ENCODE data around the gene TCERG1L. TPM values are rescaled to one million over a fixed set of nuclear protein-coding genes. Genes with fewer than 3 reads are reported as not detected.

Gene TCERG1L
- total RNA-seq, 1 experiment from 2014 or later: not detected

GRCh38 chr10:131216681-131217230 lies 94.8 kb downstream of the TCERG1L start:
- no peak overlapping the region for H3K4me2 ChIP-seq
- no peaks in the 10 kb centered on the region for H3K9me3 ChIP-seq (ENCODE audit: insufficient read depth, low read depth)
- no peaks in the 10 kb centered on the region for H3K4me1 ChIP-seq (replicated peaks; ENCODE audit: insufficient read depth)
- peaks cover 52% of the 10 kb centered on the region for H3K27me3 ChIP-seq (ENCODE audit: insufficient read depth, low read depth)
- H3K27ac ChIP-seq: no peak overlapping the region
- POLR2A ChIA-PET (ENCODE audit: unreplicated experiment): no interaction called here
- no peaks in the 10 kb centered on the region for H3K9me2 ChIP-seq (ENCODE audit: insufficient read depth)
- no peaks in the 10 kb centered on the region for H3F3A ChIP-seq (ENCODE audit: insufficient read depth, low read depth)
- intact Hi-C loops (cut with micrococcal nuclease; ENCODE audit: unreplicated experiment): no loop called here
- H2AFZ ChIP-seq: no peak overlapping the region
- no TSS peak for BruUV-seq (replicated peaks)
- TF ChIP-seq CTCF (conservative IDR thresholded peaks at IDR 0.05) (no peak), EZH2 (IDR thresholded peaks at IDR 0.05; ENCODE audit: low read depth) (no peak)
- no peaks in the 10 kb centered on the region for H3K79me2 ChIP-seq (ENCODE audit: low read depth)
- H4K20me1 ChIP-seq (ENCODE audit: insufficient read depth): no peaks in the 10 kb centered on the region
- H3K36me3 ChIP-seq (ENCODE audit: low read depth): no peaks in the 10 kb centered on the region
- CTCF ChIA-PET: no interaction called here
- H3K4me3 ChIP-seq: no peak overlapping the region
- no peak for DNase-seq

- Histone ChIP-seq H3K4me1 (replicated peaks; ENCODE audit: insufficient read depth) (no peaks in the 10 kb centered on the region), H3K27me3 (ENCODE audit: insufficient read depth, low read depth) (peaks cover 53% of the 10 kb centered on the region), H3K9me2 (ENCODE audit: insufficient read depth) (no peaks in the 10 kb centered on the region), H2AFZ (no peak overlapping the region), H3K4me3 (no peak overlapping the region), H3F3A (ENCODE audit: insufficient read depth, low read depth) (no peaks in the 10 kb centered on the region), H3K27ac (no peak overlapping the region), H3K36me3 (ENCODE audit: low read depth) (no peaks in the 10 kb centered on the region), H3K9me3 (ENCODE audit: insufficient read depth, low read depth) (no peaks in the 10 kb centered on the region), H4K20me1 (ENCODE audit: insufficient read depth) (no peaks in the 10 kb centered on the region), H3K4me2 (no peak overlapping the region), H3K79me2 (ENCODE audit: low read depth) (no peaks in the 10 kb centered on the region)
- ChIA-PET POLR2A (ENCODE audit: unreplicated experiment) (no interaction called here), CTCF (no interaction called here)
- TF ChIP-seq CTCF (conservative IDR thresholded peaks at IDR 0.05): no peak
- TF ChIP-seq EZH2 (IDR thresholded peaks at IDR 0.05; ENCODE audit: low read depth): no peak
- DNase-seq: no peak
- intact Hi-C loops (cut with micrococcal nuclease; ENCODE audit: unreplicated experiment): no loop called here
- BruUV-seq (replicated peaks): no TSS peak
Observed at GRCh38 chr10:131215776-131216175, 95.7 kb downstream of the TCERG1L start.

GRCh38 chr10:131214521-131215244 lies 96.8 kb downstream of the TCERG1L start:
- no peak overlapping the region for H3K27ac ChIP-seq
- no TSS peak for BruUV-seq (replicated peaks)

More at GRCh38 chr10:131214521-131215244, 96.8 kb downstream of the TCERG1L start:
- no peaks in the 10 kb centered on the region for H3K79me2 ChIP-seq (ENCODE audit: low read depth)
- H3F3A ChIP-seq (ENCODE audit: insufficient read depth, low read depth): no peaks in the 10 kb centered on the region
- no peaks in the 10 kb centered on the region for H4K20me1 ChIP-seq (ENCODE audit: insufficient read depth)
- H3K36me3 ChIP-seq (ENCODE audit: low read depth): no peaks in the 10 kb centered on the region
- ChIA-PET POLR2A (ENCODE audit: unreplicated experiment) (no interaction called here), CTCF (no interaction called here)
- H3K4me2 ChIP-seq: no peak overlapping the region
- intact Hi-C loops (cut with micrococcal nuclease; ENCODE audit: unreplicated experiment): no loop called here
- H3K9me2 ChIP-seq (ENCODE audit: insufficient read depth): no peaks in the 10 kb centered on the region
- peaks cover 51% of the 10 kb centered on the region for H3K27me3 ChIP-seq (ENCODE audit: insufficient read depth, low read depth)
- no peak overlapping the region for H2AFZ ChIP-seq
- DNase-seq: no peak
- H3K9me3 ChIP-seq (ENCODE audit: insufficient read depth, low read depth): no peaks in the 10 kb centered on the region
- TF ChIP-seq CTCF (conservative IDR thresholded peaks at IDR 0.05): no peak
- no peak for TF ChIP-seq EZH2 (IDR thresholded peaks at IDR 0.05; ENCODE audit: low read depth)
- H3K4me3 ChIP-seq: no peak overlapping the region
- H3K4me1 ChIP-seq (replicated peaks; ENCODE audit: insufficient read depth): no peaks in the 10 kb centered on the region

Measured in PC-9 (cell line).